A549 treated with CpdA at 1 μM for 4 hours (cell line): ENCODE results near the gene POLE3. TPM values are rescaled to one million over a fixed set of nuclear protein-coding genes. Genes with fewer than 3 reads are reported as not detected.

ENCODE experiments used
- total RNA-seq: library from RNA; stranded (reverse); fragments of 200-300 nt; extraction: Qiagen RNA extraction; gene quantifications from 5 replicates; pipeline ENCODE4 v1.2.3, GENCODE V29; 2022; ENCODE audit warnings: low read depth

The POLE3 gene, protein sequence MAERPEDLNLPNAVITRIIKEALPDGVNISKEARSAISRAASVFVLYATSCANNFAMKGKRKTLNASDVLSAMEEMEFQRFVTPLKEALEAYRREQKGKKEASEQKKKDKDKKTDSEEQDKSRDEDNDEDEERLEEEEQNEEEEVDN
- total RNA-seq, result 103 to 128 TPM (median 120 TPM) in 5 replicates

DNA sequence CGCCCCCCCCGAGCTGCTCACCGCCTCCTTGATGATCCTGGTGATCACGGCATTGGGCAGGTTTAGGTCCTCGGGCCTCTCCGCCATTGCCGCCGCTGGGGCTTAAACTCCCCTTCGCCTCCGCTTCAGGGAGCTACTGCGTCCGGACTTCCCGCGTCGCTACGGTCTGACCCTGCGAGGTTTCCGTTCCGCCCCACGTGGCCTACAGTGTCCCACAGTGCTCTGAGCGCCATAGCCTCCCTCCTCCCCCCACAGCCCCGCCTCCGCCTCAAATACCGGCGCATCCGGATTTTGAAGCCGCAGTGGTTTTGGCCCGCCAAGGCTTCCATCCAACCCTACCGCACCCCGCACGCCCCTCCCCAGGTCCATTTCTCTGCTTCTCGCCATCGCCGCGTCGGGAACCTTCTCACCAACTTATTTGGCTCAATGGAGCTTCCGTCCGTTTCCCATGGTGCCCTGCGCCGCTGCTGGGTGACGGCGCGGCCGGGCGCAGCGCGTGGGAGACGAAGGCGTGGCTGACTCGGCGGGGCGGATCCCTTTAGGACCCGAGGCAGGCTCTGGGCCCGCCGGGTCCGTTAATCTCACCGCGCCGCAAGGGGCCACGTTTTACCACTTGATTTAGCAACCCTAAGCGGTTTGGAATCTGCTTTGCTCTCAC, at the start of gene POLE3, which contains the start of gene C9orf43:
Gene POLE3, minus strand, starts transcription at position 469 of the 658 bp plus-strand sequence. Its CDS starts 382 bp downstream, at position 87.
Gene C9orf43, plus strand, starts transcription at position 541 of the 658 bp plus-strand sequence. CDS start 2,747 bp downstream, outside the sequence.

DNA sequence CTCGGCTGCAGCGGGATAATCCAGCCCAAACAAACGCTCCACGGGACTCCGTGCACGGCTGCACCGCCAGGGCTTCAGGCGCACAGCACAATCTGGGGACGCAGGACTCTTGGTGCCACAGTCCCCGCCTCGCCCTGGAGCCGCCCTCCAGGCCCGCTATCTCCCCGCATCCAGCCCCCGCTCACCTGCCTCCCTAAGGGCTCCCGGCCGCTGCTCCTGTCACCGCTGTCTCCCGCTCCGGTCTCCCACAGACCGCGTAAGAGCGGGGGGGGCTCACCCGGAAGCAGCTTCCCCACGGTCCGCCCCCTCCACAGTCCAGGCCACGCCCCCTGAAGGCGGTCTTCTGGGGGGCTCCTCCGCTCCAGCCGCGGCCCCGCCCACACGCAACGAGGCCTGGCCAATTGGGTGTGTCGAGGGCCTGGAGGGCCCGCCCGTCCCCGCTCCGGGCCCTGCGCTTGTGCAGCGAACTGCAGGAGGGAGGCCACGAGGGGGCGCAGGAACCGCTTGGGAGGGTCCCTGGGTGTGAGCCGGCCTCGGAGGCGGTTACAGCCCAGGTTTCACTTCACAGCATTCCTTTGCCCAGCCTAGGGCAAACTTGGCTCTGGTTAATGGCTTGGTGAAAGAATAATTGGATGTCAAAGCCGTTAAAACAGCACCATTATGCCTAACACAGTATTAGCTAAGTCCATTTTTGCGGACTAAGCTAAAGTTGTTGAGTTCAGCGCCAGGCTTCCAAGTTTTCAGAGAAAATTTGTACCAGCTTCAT, 9.3 kb downstream of the POLE3 start, which contains the start of gene ALAD:
Gene ALAD, minus strand, starts transcription at position 258 of the 766 bp plus-strand sequence. CDS start 7,725 bp downstream, outside the sequence.

GRCh38 chr9:113376634-113377567, 33.6 kb downstream of the POLE3 start, which contains the start of gene HDHD3:
Gene HDHD3 (minus strand): TSS chr9:113376986. CDS start chr9:113374354, 2,632 bp downstream.

Other genes with a start within 250 kb of the POLE3 start
- gene FKBP15, start 189.4 kb downstream of the POLE3 start, total RNA-seq, result 16.9 to 19.9 TPM (median 17.9 TPM) in 5 replicates
- gene SLC31A1, start 189.1 kb downstream of the POLE3 start, total RNA-seq, result 20.5 to 25.5 TPM (median 21.3 TPM) in 5 replicates
- 50.4 to 66.9 TPM (median 53.5 TPM) in 5 replicates for gene CDC26, start 135.1 kb downstream of the POLE3 start, total RNA-seq
- gene PRPF4, start 135.0 kb downstream of the POLE3 start, total RNA-seq, result 59.0 to 62.8 TPM (median 60.4 TPM) in 5 replicates
- gene RNF183, start 107.3 kb downstream of the POLE3 start, total RNA-seq, result not detected in 5 replicates
- 0.64 to 1.4 TPM (median 1.2 TPM) in 5 replicates for gene WDR31, start 70.4 kb downstream of the POLE3 start, total RNA-seq
- 0.06 to 0.12 TPM (median 0.07 TPM) in 3 of 5 replicates, not detected in the others for gene BSPRY, start 61.1 kb downstream of the POLE3 start, total RNA-seq
- gene HDHD3, start 33.7 kb downstream of the POLE3 start, total RNA-seq, result 19.4 to 29.8 TPM (median 24.5 TPM) in 5 replicates
- 13.7 to 17.1 TPM (median 16.4 TPM) in 5 replicates for gene ALAD, start 9.4 kb downstream of the POLE3 start, total RNA-seq
- 0.45 to 0.86 TPM (median 0.60 TPM) in 5 replicates for gene C9orf43, start 72 bp upstream of the POLE3 start, total RNA-seq
- 23.7 to 30.1 TPM (median 26.3 TPM) in 5 replicates for gene RGS3, start 53.1 kb upstream of the POLE3 start, total RNA-seq